NB4 (cell line): Measurements from ENCODE around the gene MBD5.

Source experiments
- DNase-seq: peaks from one replicate; pipeline ENCODE4 v3.0.0; 2010; ENCODE audit warnings: low read depth
- H3K4me3 ChIP-seq: one replicate; pipeline ENCODE4 v1.5.1; 2011; ENCODE audit warnings: mild to moderate bottlenecking, low read depth, low read length, moderate library complexity
- MYC ChIP-seq: IDR thresholded peaks from 2 replicates; pipeline ENCODE4 v1.6.1; 2011; ENCODE audit warnings: low read depth, low read length
- POLR2A ChIP-seq: IDR thresholded peaks from 2 replicates; pipeline ENCODE4 v1.6.1; 2011; ENCODE audit warnings: mild to moderate bottlenecking; ENCODE audit not compliant: insufficient read length; ENCODE audit errors: extremely low read depth
- TF ChIP-seq, protein P1 (sequence below): IDR thresholded peaks from 2 replicates; pipeline ENCODE4 v1.6.1; 2011; ENCODE audit warnings: low read depth, low read length
- TF ChIP-seq, protein P2 (sequence below): IDR thresholded peaks from one replicate; pipeline ENCODE4 v1.5.1; 2012; ENCODE audit warnings: low read depth, low read length

MBD5 gene

DNA sequence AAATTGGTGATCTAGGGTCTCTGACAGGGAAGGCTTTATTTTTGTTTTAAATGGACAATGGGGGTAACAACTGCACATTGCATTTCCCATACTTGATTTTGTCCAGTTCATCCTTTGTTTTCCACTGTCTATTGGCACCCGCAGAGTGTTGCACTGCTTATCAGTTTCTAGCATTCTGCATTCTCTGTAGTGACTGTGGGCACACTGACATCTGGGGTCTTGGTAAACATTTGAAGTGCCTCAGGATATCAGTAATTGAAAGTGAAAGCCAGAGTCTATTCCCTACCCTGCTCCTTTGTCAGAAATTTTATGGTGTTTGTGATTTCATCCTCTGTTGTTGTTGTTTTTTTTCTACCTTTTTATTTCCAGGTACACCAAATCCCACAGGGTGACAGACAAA lies 491.6 kb downstream of the MBD5 start:
- TF ChIP-seq MYC (no peak), POLR2A (no peak)
- TF ChIP-seq, protein P1, sequence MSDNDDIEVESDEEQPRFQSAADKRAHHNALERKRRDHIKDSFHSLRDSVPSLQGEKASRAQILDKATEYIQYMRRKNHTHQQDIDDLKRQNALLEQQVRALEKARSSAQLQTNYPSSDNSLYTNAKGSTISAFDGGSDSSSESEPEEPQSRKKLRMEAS, result no peak
- TF ChIP-seq, protein P2, sequence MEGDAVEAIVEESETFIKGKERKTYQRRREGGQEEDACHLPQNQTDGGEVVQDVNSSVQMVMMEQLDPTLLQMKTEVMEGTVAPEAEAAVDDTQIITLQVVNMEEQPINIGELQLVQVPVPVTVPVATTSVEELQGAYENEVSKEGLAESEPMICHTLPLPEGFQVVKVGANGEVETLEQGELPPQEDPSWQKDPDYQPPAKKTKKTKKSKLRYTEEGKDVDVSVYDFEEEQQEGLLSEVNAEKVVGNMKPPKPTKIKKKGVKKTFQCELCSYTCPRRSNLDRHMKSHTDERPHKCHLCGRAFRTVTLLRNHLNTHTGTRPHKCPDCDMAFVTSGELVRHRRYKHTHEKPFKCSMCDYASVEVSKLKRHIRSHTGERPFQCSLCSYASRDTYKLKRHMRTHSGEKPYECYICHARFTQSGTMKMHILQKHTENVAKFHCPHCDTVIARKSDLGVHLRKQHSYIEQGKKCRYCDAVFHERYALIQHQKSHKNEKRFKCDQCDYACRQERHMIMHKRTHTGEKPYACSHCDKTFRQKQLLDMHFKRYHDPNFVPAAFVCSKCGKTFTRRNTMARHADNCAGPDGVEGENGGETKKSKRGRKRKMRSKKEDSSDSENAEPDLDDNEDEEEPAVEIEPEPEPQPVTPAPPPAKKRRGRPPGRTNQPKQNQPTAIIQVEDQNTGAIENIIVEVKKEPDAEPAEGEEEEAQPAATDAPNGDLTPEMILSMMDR, result no peak
- no peak for DNase-seq
- H3K4me3 ChIP-seq, result no peak overlapping the region

DNA sequence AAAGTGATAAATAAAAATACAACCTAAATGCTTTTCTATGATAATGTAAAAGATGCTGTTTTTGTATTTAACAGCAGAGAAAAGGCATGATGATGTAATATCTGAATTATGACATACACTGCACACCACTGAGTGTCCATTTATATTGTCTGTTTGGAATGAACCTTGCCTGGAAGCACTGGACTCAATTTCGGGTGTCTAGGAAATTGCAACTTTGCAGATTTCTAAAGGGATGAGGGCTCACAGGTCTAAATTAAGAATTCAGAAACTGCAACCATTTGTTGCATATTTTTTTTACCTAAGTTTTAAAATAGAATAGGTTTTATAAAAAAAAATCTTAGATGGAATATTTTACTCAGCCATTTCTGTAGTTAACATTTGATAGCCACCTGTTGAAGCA lies 492.5 kb downstream of the MBD5 start:
- no peak overlapping the region for H3K4me3 ChIP-seq
- no peak for TF ChIP-seq POLR2A
- no peak for TF ChIP-seq MYC
- TF ChIP-seq, protein P1, result no peak
- TF ChIP-seq, protein P2, result no peak
- no peak for DNase-seq

DNA sequence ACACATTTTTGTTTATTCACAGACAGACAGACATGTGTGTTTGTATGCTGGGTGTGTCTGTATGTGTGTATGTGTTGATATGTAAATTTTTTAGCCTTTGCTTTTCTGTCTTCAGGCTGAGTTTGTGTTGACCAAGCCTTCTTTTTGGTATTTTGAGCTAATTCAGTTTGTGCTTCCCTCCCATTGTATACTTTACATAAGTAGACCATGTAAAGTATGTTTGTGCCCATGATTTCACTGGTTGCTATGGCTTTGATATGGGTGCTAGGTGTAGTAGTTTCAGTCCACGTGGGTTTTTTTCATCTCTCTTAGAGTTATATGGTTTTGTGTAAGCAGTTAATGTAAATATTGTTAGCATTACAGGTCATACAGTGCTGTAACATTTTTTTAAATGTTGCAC lies 494.2 kb downstream of the MBD5 start:
- no peak for DNase-seq
- TF ChIP-seq, protein P1, result no peak
- TF ChIP-seq POLR2A (no peak), MYC (no peak)
- TF ChIP-seq, protein P2, result no peak
- H3K4me3 ChIP-seq, result no peak overlapping the region

DNA sequence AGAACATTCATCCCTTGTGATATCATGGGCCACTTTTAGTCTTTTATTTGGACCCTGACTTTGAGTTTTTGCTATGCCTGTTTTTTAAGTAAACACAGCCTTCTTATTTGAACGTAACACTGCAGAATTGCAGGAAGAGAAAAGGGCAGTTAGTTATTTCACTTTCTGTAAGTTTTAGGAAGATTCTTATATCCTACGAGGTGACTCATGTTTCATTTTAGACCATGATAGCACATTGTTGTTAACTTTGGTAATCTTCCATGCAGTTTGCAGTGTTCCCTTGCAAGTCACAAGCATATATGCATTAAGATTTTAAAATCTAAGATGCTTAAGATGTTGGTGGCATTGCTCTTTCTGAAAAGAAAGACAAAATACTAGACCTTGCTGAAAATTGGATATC lies 495.1 kb downstream of the MBD5 start:
- DNase-seq, result no peak
- TF ChIP-seq POLR2A (no peak), MYC (no peak)
- TF ChIP-seq, protein P2, result no peak
- TF ChIP-seq, protein P1, result no peak
- H3K4me3 ChIP-seq, result no peak overlapping the region

DNA sequence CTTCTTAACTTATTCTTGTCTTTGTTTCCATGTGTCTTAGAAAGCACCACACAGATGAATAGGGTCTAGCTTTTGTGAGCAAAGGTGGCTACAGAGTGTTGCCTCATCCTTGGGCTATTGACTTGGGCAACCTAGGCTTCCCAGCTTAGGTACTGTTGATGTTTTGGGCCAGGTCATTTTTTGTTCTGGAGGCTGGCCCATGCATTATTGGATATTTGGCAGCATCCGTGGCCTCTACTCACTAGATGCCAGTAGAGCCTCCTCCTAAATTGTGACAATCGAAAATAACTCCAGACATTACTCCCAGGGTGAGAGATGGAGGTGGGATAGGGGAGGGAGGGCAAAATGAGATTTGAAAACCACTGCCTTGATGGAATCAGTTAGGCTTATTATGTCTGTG lies 496.4 kb downstream of the MBD5 start:
- no peak for TF ChIP-seq MYC
- TF ChIP-seq POLR2A, result no peak
- TF ChIP-seq, protein P2, result no peak
- TF ChIP-seq, protein P1, result no peak
- no peak overlapping the region for H3K4me3 ChIP-seq
- DNase-seq, result no peak

DNA sequence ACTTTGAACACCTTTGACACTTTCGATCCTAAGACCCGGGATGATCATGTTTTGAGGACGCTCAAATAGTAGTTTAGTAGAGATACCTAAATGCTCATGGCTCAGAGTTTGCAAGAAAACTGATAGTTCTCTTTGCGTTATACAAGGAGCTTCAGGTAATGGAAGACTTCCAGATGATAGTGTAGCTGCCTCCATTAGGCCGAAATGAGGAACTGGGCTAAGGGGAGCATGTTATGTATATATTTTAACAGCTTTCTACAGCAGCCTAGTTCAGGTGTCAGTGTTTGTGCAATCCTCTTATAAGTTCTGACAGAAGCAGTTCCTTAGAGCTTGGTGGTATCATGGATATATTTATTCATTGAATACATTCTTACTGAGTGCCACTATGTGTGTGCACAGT lies 496.9 kb downstream of the MBD5 start:
- DNase-seq, result no peak
- no peak overlapping the region for H3K4me3 ChIP-seq
- TF ChIP-seq, protein P1, result no peak
- TF ChIP-seq, protein P2, result no peak
- TF ChIP-seq MYC (no peak), POLR2A (no peak)
